GM12891 (cell line): Measurements from ENCODE around the gene ELOVL5.

ENCODE experiments used
- PAX5 ChIP-seq: IDR thresholded peaks from 2 replicates; pipeline ENCODE4 v1.6.1; 2011; ENCODE audit warnings: low read length, moderate library complexity, mild to moderate bottlenecking; ENCODE audit not compliant: insufficient read depth, severe bottlenecking
- POLR2A ChIP-seq: IDR thresholded peaks from 2 replicates; pipeline ENCODE4 v1.6.1; 2011; ENCODE audit warnings: low read depth, low read length, control low read depth
- POLR2AphosphoS5 ChIP-seq: IDR thresholded peaks from 2 replicates; pipeline ENCODE4 v1.6.1; 2011; ENCODE audit warnings: low read depth, low read length, control low read depth
- POU2F2 ChIP-seq: IDR thresholded peaks from 2 replicates; pipeline ENCODE4 v1.6.1; 2011; ENCODE audit warnings: low read depth, mild to moderate bottlenecking, control low read depth, low read length, moderate library complexity
- SPI1 ChIP-seq: IDR thresholded peaks from 2 replicates; pipeline ENCODE4 v1.6.1; 2011; ENCODE audit warnings: low read depth, low read length, control low read depth
- TAF1 ChIP-seq: IDR thresholded peaks from 2 replicates; pipeline ENCODE4 v1.6.1; 2011; ENCODE audit warnings: low read depth, low read length, control low read depth

GRCh38 chr6:53273370-53273769, 75.4 kb downstream of the ELOVL5 start:
- TF ChIP-seq POLR2AphosphoS5 (no peak), POLR2A (no peak), SPI1 (no peak), TAF1 (no peak), PAX5 (no peak), POU2F2 (no peak)
